Left renal cortex interstitium (tissue), 4 donors: Measurements from ENCODE around the gene RLN3. TPM values are rescaled to one million over a fixed set of nuclear protein-coding genes. Genes with fewer than 3 reads are reported as not detected.

Experiments
- DNase-seq, 4 donors: peaks; one replicate each; pipeline ENCODE4 v3.0.0-alpha.2; 2013; ENCODE audit warnings: low read depth in 4 of 4, low spot score in 2 of 4, missing footprints in 1 of 4
- polyA plus RNA-seq, 4 donors: library from polyadenylated mRNA; unstranded; fragments of 120-200 nt; gene quantifications; one replicate each; pipeline ENCODE4 v1.2.1, GENCODE V29; 2013; ENCODE audit not compliant: insufficient read length in 4 of 4

The RLN3 gene
- polyA plus RNA-seq, 4 donors = not detected

DNA sequence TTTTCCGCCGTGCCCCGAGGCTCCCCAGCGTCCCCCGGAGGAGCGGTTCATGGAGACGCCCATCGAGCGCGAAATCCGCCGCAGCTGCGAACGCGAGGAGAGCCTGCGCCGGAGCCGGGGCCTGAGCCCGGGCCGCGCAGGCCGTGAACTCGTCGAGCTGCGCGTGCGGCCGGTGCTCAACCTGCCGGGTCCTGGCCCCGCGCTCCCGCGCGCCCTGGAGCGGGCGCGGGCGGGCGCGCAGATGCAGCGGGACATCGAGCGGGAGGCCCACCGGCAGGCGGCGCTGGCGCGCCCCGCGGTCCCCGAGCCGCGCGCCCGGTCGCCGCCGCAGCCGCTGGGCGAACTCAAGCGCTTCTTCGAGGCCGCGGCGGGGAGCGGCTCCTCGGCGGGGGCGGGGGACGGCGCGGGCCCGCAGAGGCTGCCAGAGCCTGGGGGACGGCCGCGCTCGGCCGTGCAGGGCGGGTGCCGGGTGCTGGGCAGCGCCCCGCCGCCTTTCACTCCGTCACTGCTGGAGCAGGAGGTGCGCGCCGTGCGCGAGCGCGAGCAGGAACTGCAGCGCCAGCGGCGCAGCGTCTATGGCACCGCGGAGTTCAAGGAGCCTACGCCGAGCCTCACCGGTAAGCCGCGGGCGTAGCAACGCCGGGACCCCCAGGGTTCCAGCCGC lies 45.4 kb downstream of the RLN3 start:
- DNase-seq = no peak

DNA sequence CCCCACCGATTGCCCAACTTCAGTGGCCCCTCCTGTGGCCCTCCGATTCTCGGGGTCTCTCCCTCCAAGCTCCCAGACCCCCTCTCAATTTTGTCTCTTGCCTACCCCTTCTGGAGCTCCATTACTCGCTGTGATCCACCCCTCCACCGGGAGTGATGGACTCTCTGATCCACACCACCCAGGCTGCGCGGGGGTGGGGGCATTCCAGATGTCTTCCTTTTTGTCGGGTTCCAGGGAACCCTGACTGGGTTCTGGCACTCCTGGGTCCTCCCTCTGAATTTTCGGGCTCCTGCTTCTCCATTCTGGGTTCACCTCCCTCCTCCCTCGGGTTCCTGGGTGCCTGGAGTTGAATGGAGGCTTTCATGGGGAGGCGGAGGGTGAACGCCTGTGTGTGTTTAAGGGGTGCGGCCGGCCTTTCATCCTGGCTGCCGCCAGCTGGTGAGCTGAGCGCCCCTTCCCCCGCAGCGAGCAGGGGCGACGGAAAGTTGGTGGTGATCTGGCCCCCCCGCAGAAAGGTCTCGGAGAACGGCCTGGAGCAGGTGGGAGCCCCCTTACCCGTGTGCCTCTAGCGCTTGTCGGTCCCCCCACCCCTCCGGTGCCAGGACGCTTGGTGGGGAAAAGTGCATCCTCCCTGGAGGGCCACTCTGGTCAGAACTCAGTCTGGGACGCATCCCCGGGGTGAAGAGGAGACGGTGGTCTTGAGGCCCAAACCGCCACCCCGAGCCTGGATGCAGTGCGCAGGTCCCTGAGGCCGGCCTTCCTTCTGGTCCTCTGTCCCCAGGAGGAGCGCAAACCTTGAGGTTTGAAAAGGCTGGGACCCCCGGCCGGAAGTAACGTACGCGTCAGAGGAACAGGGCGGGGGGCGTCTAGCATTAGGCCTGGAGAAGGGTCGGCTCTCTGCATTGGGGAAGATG lies 46.2 kb downstream of the RLN3 start:
- no peak for DNase-seq

DNA sequence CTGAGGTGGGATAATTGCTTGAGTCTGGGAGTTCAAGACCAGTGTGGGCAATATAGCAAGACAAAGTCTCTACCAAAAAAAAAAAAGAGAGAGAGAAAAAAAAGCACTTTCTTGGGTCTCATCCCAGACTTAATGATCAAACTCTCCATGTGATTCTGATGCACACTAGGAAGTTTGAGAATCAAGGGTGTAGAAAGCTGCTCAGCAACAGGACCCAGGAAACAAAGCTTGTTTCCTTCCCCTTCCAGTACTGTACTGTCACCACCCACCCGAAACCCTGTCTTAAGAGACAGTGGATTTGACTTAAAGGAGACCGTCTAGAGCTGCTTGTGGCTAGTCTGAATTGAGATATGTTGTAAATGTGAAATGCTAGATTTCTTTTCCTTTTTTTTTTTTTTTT lies 50.5 kb downstream of the RLN3 start:
- no peak for DNase-seq

Other genes starting within 250 kb of the RLN3 start
- 10 to 100 TPM in 2 of 4 donors, 1 to 10 TPM in 2; 5.1 to 13.6 (median 9.8) TPM for gene ZSWIM4, start 232.7 kb upstream of the RLN3 start, polyA plus RNA-seq
- gene NANOS3, start 151.0 kb upstream of the RLN3 start, polyA plus RNA-seq = 1 to 10 TPM; 1.1 to 2.8 (median 1.6) TPM
- 1 to 10 TPM; 4.1 to 9.6 (median 6.0) TPM for gene BRME1, start 122.0 kb upstream of the RLN3 start, polyA plus RNA-seq
- gene CC2D1A, start 121.9 kb upstream of the RLN3 start, polyA plus RNA-seq = 10 to 100 TPM; 19.3 to 45.6 (median 33.4) TPM
- 1 to 10 TPM in 3 of 4 donors, under 1 TPM in 1; 0.93 to 1.8 (median 1.3) TPM for gene PODNL1, start 89.7 kb upstream of the RLN3 start, polyA plus RNA-seq
- gene DCAF15, start 75.6 kb upstream of the RLN3 start, polyA plus RNA-seq = 10 to 100 TPM; 27.8 to 47.9 (median 40.1) TPM
- gene RFX1, start 21.8 kb upstream of the RLN3 start, polyA plus RNA-seq = 10 to 100 TPM in 3 of 4 donors, 1 to 10 TPM in 1; 9.0 to 18.5 (median 15.2) TPM
- 1 to 10 TPM; 5.7 to 8.4 (median 7.8) TPM for gene IL27RA, start 3.6 kb downstream of the RLN3 start, polyA plus RNA-seq
- gene PALM3, start 33.9 kb downstream of the RLN3 start, polyA plus RNA-seq = 10 to 100 TPM; 18.7 to 36.9 (median 26.6) TPM
- 10 to 100 TPM in 1 of 4 donors, 1 to 10 TPM in 3; 6.2 to 10.1 (median 8.0) TPM for gene MISP3, start 44.6 kb downstream of the RLN3 start, polyA plus RNA-seq
- gene C19orf67, start 57.6 kb downstream of the RLN3 start, polyA plus RNA-seq = under 1 TPM in 2 of 4 donors, not detected in 2; 0.10 to 0.16 TPM
- gene SAMD1, start 62.6 kb downstream of the RLN3 start, polyA plus RNA-seq = 10 to 100 TPM; 33.4 to 63.7 (median 53.0) TPM
- gene PRKACA, start 89.6 kb downstream of the RLN3 start, polyA plus RNA-seq = 100 to 1,000 TPM in 1 of 4 donors, 10 to 100 TPM in 3; 91.0 to 107 (median 93.6) TPM
- 10 to 100 TPM; 17.2 to 23.8 (median 19.5) TPM for gene ASF1B, start 108.4 kb downstream of the RLN3 start, polyA plus RNA-seq
- 10 to 100 TPM; 31.4 to 62.2 (median 48.9) TPM for gene ADGRL1, start 178.0 kb downstream of the RLN3 start, polyA plus RNA-seq